NCI-H82 treated with DMSO at 0.1 percent for 48 hours (cell line): ENCODE data around the gene CEBPB.

Experiments
- DNase-seq: peaks from one replicate; lab custom pipeline; 2025; ENCODE audit not compliant: unreplicated experiment; lab: John Stamatoyannopoulos, UW

Gene CEBPB

GRCh38 chr20:50224531-50225255 is 34.1 kb downstream of the CEBPB start:
- DNase-seq = no peak

- no peak for DNase-seq
Measured at GRCh38 chr20:50226093-50226974, 35.7 kb downstream of the CEBPB start.

GRCh38 chr20:50227506-50227905 is 36.9 kb downstream of the CEBPB start:
- no peak for DNase-seq

GRCh38 chr20:50229156-50229607 is 38.6 kb downstream of the CEBPB start:
- DNase-seq = no peak

- DNase-seq = no peak
Measured at GRCh38 chr20:50230184-50230583, 39.6 kb downstream of the CEBPB start.

- no peak for DNase-seq
Measured at GRCh38 chr20:50230871-50231560, 40.4 kb downstream of the CEBPB start.

- DNase-seq = no peak
Measured at GRCh38 chr20:50231854-50232253, 41.2 kb downstream of the CEBPB start.

GRCh38 chr20:50232651-50233324 is 42.2 kb downstream of the CEBPB start:
- DNase-seq = no peak

GRCh38 chr20:50233325-50234212 is 42.9 kb downstream of the CEBPB start:
- no peak for DNase-seq

GRCh38 chr20:50234288-50234687 is 43.7 kb downstream of the CEBPB start:
- DNase-seq = no peak

- DNase-seq = no peak
Measured at GRCh38 chr20:50237349-50237748, 46.7 kb downstream of the CEBPB start.

GRCh38 chr20:50238081-50238800 is 47.6 kb downstream of the CEBPB start:
- DNase-seq = no peak

- DNase-seq = no peak
Measured at GRCh38 chr20:50240092-50240491, 49.5 kb downstream of the CEBPB start.

GRCh38 chr20:50242178-50242514 is 51.5 kb downstream of the CEBPB start:
- DNase-seq = no peak
